Stimulated activated CD4-positive, alpha-beta T cell treated with anti-CD3 and anti-CD28 coated beads, Interleukin-12 subunit alpha, Interleukin-12 subunit beta, amount 100 ng/mL, for 4 hours (primary cell): ENCODE measurements around the gene POLG.

Experiments
- DNase-seq: peaks from one replicate; pipeline ENCODE4 v3.0.0-alpha.2; 2020

Gene POLG

DNA sequence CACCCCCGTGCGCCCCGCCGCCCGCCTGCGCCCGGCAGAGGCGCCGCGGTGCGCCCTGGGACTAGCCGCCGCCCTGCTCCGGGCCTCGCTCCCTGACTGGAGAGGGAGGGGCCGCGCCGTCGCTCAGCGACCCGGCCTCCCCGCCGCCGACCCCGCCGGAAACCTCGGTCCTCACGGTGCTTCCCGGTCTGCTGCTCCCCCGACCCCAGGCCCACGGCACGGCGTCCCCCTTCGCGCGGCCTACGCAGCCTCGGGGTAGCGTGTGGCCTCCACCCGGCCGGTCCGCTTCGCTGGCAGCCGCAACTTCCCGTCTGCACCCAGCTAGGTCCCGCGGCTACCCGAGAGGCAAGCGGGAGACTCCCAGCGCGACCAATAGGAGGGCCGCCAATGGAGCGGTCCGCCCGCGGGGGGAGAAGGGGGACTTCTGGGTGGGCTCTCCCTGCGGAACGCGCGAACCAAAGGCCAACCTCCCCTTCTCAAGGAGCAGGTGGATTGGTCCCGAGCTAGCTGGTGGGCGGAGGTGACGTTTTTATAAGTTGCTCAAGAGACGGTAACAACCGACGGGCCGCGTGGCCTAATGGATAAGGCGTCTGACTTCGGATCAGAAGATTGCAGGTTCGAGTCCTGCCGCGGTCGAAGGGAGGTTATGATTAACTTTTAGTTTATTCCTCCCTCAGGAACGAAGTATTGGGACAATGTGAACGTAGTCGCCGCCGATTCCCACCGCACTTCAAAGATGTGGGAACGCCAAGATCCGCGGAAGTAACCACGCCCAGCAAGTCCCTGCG, at the start of gene POLG:
TSS of gene POLG (minus strand) at position 315 of the 788 bp plus-strand sequence. CDS start 1,070 bp downstream, outside the sequence.
- peak; percentile 97 for DNase-seq

GRCh38 chr15:89384176-89384604, 49.6 kb upstream of the POLG start:
- DNase-seq: no peak

- DNase-seq: no peak
Measured at GRCh38 chr15:89383365-89384175, 48.9 kb upstream of the POLG start.

DNA sequence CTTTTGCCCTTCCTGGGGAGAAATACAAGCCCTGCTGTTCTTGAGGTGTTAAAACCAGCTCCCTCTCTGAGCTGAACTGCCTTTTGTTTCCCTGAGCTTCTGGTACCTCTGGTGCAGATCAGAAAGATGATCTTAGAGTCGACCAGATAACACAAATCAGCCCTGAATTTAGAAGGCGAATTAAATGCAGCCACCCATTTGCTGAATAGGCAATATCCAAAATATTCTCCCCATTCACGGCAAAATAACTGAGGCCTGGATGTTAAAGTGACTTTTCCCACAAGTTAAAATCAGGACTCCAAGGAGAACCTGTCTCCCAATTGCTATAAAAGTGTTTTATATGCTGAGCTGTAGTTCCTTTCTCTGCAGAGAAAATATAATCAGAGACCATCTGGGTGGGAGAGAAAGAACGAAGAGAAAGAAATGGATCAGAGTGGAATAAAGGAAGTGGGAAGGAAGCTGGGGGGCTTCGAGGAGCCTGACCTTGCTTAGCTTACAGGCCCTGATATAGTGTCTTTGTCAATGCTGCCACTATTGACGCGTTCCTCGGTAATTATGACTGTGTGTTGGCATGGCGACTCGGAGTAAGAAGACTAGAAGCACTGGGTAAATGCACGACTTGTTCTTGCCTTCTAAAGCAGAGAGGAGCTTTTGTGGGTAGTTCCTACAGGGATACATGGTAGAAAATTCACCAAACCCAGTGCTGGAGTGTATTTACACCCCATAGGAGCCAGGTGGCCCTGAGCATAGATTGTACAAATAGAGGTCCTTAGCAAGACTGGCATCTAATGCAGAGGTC, 47.5 kb upstream of the POLG start:
- DNase-seq: no peak

DNA sequence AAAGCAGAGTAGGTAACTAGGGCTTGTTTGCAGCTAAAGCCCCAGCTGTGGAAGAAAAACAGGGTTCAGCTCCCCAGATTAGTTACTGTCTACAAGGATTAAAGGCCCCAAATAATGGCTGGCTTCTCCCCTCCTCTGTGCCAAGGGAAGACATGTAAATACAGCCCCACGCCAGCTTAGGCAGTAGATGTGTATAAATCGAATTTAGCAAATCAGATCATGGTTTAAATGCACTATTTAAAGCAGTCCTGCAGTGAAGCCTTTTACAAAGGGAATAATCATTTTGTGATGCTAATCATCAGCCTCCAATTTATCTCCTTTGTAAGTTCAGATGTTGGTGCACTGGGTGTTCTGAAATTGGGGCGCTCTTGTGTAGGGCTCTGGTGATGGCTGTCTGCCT, 46.7 kb upstream of the POLG start:
- no peak for DNase-seq

GRCh38 chr15:89379818-89380217, 45.2 kb upstream of the POLG start:
- DNase-seq: no peak

- DNase-seq: no peak
Measured at GRCh38 chr15:89379251-89379695, 44.6 kb upstream of the POLG start.

DNA sequence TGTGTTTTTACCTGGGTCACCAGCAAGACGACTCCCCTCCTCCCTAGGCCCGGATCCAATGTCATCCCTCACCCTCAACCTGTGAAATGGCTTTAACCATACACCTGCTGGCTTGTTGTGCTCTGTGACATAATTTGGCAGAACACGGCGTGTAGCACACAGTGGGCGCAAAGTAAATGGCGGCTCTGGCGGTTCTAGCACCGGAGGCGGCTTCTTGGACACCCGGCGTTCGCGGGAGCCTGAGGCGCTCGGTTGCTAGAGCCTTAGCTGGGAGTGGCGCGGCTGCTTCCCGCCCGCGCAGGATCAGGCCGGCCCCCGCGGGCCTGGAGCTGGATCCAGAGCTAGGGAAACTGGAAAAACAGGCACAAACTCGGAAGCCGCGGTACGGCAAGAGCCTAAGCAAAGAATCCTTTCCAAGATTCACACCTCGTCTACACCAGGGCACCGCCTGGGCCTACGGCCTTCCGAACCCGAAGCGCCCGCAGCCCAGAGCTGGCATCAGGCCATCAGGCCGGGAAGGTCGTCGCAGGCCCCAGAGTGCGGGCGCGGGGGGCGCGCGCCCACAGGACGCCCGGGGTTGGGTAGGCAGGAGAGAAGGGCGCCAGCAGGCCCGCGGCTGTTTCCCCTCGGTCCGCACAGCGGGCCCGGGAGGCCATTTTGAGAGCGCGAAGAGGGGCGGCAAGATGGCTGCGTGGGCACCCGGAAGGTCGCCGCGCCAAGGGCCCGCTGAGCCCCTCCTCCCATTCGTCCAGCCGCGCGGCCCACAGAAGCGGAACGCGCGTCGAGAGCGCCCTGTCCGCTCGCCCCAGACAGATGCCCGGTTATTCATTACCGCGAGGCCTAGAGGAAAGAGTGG, 43.9 kb upstream of the POLG start:
- DNase-seq: no peak

GRCh38 chr15:89377842-89378295, 43.2 kb upstream of the POLG start:
- DNase-seq: no peak

DNA sequence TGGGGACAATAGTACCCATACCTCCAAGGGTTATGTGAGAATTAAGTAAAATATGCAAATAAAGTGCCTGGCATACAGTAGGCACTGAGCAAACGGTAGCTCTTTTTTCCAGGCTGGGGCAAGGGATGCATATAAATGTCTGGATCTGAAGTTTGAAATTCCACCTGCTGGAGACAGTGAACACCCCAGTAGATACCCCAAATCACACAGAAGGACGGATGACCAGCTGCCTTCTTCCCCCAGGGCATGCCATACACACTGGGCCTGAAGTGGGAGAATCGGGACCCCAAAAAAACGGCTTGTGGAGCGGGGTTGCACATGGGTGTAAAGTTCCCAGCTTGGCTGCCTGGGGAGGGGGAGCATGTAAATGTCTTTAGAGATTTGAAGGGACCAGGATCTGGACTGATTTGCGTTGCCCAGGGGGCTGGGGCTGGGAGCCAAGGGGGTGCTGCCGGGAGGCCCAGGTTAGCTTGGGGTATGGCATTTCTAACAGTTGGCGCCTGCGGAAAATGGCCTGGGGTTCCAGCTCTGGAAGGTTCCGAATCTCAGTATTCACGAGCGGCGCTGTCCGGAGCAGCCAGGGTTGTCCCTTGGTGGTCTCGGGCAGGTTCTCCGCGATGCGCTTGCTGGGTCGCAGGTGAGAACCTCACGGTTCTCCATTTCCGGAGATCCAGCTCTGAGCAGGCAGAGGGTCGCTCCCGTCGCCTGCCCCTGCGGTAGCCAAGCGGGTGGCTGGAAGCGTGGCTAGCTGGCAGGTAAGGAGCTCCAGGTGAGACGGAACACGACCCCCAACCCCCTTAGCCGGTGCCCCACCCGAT, 42.6 kb upstream of the POLG start:
- no peak for DNase-seq

- DNase-seq: no peak
Measured at GRCh38 chr15:89376388-89376787, 41.8 kb upstream of the POLG start.

DNA sequence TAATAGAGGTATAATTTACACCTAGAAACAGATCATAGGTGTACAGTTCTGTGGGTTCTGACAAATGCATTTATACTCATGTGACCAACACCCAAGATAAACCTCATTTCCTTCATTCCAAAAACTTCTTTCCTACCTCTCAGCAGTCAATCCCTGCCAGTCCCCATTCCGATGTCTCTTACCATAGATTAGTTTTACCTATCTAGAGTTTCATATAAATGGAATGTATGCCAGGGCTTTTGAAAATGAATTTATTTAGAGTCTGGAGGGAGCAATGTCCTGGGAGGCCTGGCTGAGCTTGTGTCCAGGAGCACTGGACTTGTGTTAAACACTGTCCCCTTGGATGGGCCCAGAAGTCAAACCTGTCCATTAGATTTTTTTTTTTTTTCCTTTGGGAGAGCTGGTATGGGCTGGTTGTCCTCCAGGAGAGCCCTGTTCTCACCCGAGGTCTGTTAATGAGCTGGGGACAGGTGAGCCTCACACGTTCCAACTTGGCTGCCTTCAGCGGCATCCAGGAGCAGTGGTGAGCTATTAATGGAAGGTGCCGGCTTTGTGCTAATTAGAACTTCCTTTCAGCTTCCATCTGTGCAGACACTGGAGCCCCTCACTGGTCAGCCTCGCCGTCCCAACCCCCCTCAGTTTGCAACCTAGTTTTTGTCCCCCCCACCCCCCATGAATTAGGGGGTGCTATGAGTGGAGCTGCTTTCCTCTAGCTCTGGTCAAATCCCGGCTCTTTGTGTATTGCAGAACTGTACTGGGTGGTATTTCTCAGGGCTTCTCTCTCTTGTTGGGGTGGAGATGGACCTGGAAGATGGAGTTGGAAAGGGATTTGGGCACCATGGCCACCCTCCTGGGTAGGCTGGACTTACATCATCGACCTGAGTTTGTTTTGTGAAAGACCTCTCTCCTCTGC, 40.7 kb upstream of the POLG start:
- no peak for DNase-seq

- DNase-seq: no peak
Measured at GRCh38 chr15:89374086-89374981, 39.7 kb upstream of the POLG start.

DNA sequence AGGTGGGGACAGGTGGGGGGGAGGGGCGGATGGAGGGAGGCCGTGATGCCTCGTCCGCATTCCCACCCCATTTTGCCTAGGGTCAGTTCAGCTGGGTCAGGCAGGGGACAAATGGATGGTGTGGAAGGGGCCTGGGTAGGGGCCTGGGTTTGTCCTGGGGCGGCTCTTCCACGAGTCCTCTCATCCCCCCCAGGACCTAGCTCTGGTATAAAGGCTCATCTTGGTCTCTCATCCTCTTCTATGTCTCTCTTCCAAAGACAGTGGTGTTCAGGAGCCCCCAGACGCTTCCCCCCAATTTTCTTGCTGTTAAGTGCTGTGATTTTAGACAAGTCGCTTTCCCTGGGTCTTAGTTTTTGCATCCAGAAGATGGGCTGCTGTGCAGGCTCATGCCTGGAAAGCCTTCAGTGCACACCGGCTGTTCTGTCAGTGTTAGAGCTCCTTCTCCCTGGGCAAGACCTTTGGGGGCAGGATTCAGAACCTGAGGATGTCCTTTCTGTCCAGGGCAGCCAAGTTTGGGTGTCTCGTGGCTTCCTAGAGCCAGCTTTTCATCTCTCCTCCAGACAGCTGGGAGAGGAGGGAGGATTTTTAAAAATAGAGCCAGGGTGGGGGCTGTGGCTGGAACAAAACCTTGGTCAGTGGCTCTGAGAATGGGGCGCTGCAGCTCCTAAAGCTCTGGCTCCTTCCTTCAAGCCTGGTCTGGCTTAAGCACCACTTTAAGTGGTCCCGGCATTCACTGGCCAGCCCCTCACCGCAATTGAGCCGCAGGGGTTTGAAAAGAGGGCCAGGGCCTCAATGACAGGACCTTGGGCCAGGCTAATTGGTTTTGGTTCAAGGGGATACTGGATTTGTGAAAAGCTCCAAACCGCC, 37.7 kb upstream of the POLG start:
- DNase-seq: no peak

GRCh38 chr15:89371228-89372044, 36.8 kb upstream of the POLG start:
- no peak for DNase-seq

DNA sequence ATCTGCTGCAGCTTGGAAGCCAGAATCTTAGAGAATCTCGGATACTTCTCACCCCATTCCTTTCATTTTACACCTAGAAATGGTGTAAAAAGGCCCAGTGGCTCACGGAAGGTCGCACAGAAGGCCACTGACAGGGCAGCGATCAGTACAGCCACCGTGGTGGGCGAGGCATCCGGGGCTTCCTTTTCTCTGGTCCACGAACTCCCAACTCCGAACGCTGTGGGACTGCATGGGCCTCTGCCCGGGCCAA, 36.3 kb upstream of the POLG start:
- no peak for DNase-seq
